Gastrocnemius medialis (tissue), 4 donors: ENCODE results near the gene TOMM34.

Experiments
- POLR2A ChIP-seq, 2 donors: fragments of 450-650 bp; IDR thresholded peaks; one replicate each; pipeline ENCODE4 v1.6.1; 2017; ENCODE audit warnings: antibody characterized with exemption in 2 of 2, mild to moderate bottlenecking in 2 of 2, moderate library complexity in 2 of 2
- TF ChIP-seq, protein P1 (sequence below), 5 experiments: fragments of 450-650 bp in 3 of 5; fragments of 200-600 bp in 2 of 5; sonication (generic) in 2 of 5; IDR thresholded peaks in 4 of 5; conservative IDR thresholded peaks in 1 of 5; 1 replicate in 4 of 5; 2 replicates in 1 of 5; pipeline ENCODE4 v1.5.1; 2016 to 2019; ENCODE audit warnings: antibody characterized with exemption in 5 of 5, mild to moderate bottlenecking in 3 of 5, moderate library complexity in 3 of 5

DNA sequence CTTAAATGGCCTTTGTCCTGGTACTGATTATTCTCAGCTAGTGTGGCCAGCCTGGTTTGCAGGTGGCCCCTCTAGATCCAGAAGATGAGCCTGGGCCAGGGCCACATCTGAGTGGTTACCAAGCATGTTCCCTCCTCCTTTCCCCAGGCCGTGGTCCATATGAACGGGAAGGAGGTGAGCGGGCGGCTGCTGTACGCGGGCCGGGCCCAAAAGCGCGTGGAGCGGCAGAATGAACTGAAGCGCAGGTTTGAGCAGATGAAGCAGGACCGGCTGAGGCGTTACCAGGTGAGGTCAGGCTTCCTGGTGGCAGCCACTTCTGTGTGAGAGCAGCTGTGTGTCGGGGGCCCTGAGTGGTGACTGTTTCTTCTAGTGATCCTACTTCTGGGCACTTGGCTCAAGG lies 38.8 kb downstream of the TOMM34 start:
- TF ChIP-seq, protein P1, sequence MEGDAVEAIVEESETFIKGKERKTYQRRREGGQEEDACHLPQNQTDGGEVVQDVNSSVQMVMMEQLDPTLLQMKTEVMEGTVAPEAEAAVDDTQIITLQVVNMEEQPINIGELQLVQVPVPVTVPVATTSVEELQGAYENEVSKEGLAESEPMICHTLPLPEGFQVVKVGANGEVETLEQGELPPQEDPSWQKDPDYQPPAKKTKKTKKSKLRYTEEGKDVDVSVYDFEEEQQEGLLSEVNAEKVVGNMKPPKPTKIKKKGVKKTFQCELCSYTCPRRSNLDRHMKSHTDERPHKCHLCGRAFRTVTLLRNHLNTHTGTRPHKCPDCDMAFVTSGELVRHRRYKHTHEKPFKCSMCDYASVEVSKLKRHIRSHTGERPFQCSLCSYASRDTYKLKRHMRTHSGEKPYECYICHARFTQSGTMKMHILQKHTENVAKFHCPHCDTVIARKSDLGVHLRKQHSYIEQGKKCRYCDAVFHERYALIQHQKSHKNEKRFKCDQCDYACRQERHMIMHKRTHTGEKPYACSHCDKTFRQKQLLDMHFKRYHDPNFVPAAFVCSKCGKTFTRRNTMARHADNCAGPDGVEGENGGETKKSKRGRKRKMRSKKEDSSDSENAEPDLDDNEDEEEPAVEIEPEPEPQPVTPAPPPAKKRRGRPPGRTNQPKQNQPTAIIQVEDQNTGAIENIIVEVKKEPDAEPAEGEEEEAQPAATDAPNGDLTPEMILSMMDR (IDR thresholded peaks at IDR 0.05 in 4 of 5, conservative IDR thresholded peaks at IDR 0.05 in 1 of 5): no peak
- no peak for TF ChIP-seq POLR2A (IDR thresholded peaks at IDR 0.05)
